WTC11 (cell line): ENCODE results near the gene SCGB3A2. TPM values are rescaled to one million over a fixed set of nuclear protein-coding genes. Genes with fewer than 3 reads are reported as not detected.
A peak's percentile ranks its signal among the peaks of the same experiment; 100 is the strongest.

Source experiments
- ATAC-seq: fragments of 200-7000 bp; cut with Tn5 transposase; 2 replicates; pipeline ENCODE4 v1.10.0; 2021; ENCODE audit warnings: mild to moderate bottlenecking, moderate library complexity
- CTCF ChIA-PET: fragments of 300-600 bp; sonication (Branson Sonifier 250); formaldehyde crosslinking; loops from one replicate; lab custom pipeline; 2021; ENCODE audit warnings: antibody characterized with exemption; lab: Charles Lee
- POLR2A ChIA-PET: fragments of 350-600 bp; sonication (Branson Sonifier 250); formaldehyde crosslinking; loops from one replicate; lab custom pipeline; 2021; ENCODE audit warnings: antibody characterized with exemption; lab: Charles Lee
- DNase-seq: peaks from one replicate; pipeline ENCODE4 v3.0.0; 2021; ENCODE audit warnings: low spot score
- H3K27ac Mint-ChIP-seq: 2 replicates; pipeline ENCODE4 v1.8.0; 2021; ENCODE audit warnings: mixed read lengths
- H3K27me3 Mint-ChIP-seq: 2 replicates; pipeline ENCODE4 v1.8.0; 2021; ENCODE audit warnings: low read depth, mild to moderate bottlenecking, moderate library complexity, mixed read lengths
- H3K36me3 Mint-ChIP-seq: 2 replicates; pipeline ENCODE4 v1.8.0; 2021; ENCODE audit warnings: mixed read lengths
- H3K4me1 Mint-ChIP-seq: 2 replicates; pipeline ENCODE4 v1.8.0; 2022; ENCODE audit warnings: mixed read lengths
- H3K4me3 Mint-ChIP-seq: 2 replicates; pipeline ENCODE4 v1.8.0; 2021; ENCODE audit warnings: mild to moderate bottlenecking, moderate library complexity, mixed read lengths
- H3K9me3 Mint-ChIP-seq: 2 replicates; pipeline ENCODE4 v1.8.0; 2021; ENCODE audit warnings: mixed read lengths
- ARID4B ChIP-seq: sonication (generic); formaldehyde crosslinking; IDR thresholded peaks from 2 replicates; pipeline ENCODE4 v1.8.0; 2023; ENCODE audit warnings: missing genetic modification reagents, mild to moderate bottlenecking, borderline replicate concordance
- HMGA2 ChIP-seq: fragments of 250-450 bp; sonication (Bioruptor Pico); IDR thresholded peaks from 2 replicates; pipeline ENCODE4 v1.4.0; 2021; ENCODE audit warnings: mild to moderate bottlenecking, moderate library complexity
- HMGXB4 ChIP-seq: sonication (generic); formaldehyde crosslinking; IDR thresholded peaks from 2 replicates; pipeline ENCODE4 v1.8.1; 2023; ENCODE audit warnings: mild to moderate bottlenecking, moderate library complexity, missing genetic modification reagents
- MXD4 ChIP-seq: fragments of 250-450 bp; sonication (Bioruptor Pico); IDR thresholded peaks from 2 replicates; pipeline ENCODE4 v1.8.0; 2021; ENCODE audit warnings: mild to moderate bottlenecking, moderate library complexity, borderline replicate concordance
- NR2C2 ChIP-seq: sonication (generic); formaldehyde crosslinking; IDR thresholded peaks from 2 replicates; pipeline ENCODE4 v1.8.0; 2022; ENCODE audit warnings: mild to moderate bottlenecking, missing genetic modification reagents
- PRDM15 ChIP-seq: sonication (generic); formaldehyde crosslinking; IDR thresholded peaks from 2 replicates; pipeline ENCODE4 v1.8.0; 2022; ENCODE audit warnings: missing genetic modification reagents
- RELA ChIP-seq: sonication (generic); formaldehyde crosslinking; IDR thresholded peaks from 2 replicates; pipeline ENCODE4 v1.8.1; 2022; ENCODE audit warnings: missing genetic modification reagents, mild to moderate bottlenecking, borderline replicate concordance
- TEAD1 ChIP-seq: sonication (generic); formaldehyde crosslinking; IDR thresholded peaks from 2 replicates; pipeline ENCODE4 v1.8.0; 2022; ENCODE audit warnings: mild to moderate bottlenecking, missing genetic modification reagents
- ZNF263 ChIP-seq: sonication (generic); formaldehyde crosslinking; IDR thresholded peaks from 2 replicates; pipeline ENCODE4 v1.8.1; 2022; ENCODE audit warnings: low read depth, mild to moderate bottlenecking, moderate library complexity, missing genetic modification reagents
- ZNF423 ChIP-seq: fragments of 250-450 bp; sonication (Bioruptor Pico); IDR thresholded peaks from 2 replicates; pipeline ENCODE4 v2.1.2; 2022; ENCODE audit warnings: mild to moderate bottlenecking, moderate library complexity
- total RNA-seq: library from RNA; stranded (reverse); gene quantifications from 3 replicates; pipeline ENCODE4 v1.2.3, GENCODE V29; 2021
- TF ChIP-seq, protein P1 (sequence below): sonication (generic); formaldehyde crosslinking; IDR thresholded peaks from 2 replicates; pipeline ENCODE4 v1.8.1; 2023; ENCODE audit warnings: mild to moderate bottlenecking, missing genetic modification reagents
- TF ChIP-seq, protein P2 (sequence below): fragments of 250-450 bp; sonication (Bioruptor Pico); conservative IDR thresholded peaks from 2 replicates; pipeline ENCODE4 v1.9.0; 2021; ENCODE audit warnings: mild to moderate bottlenecking
- TF ChIP-seq, protein P3 (sequence below): sonication (generic); formaldehyde crosslinking; IDR thresholded peaks from 2 replicates; pipeline ENCODE4 v1.8.0; 2023; ENCODE audit warnings: missing genetic modification reagents

Gene SCGB3A2
- total RNA-seq, 1 experiment from 2014 or later, result 79.1 TPM

- TF ChIP-seq, protein P1, sequence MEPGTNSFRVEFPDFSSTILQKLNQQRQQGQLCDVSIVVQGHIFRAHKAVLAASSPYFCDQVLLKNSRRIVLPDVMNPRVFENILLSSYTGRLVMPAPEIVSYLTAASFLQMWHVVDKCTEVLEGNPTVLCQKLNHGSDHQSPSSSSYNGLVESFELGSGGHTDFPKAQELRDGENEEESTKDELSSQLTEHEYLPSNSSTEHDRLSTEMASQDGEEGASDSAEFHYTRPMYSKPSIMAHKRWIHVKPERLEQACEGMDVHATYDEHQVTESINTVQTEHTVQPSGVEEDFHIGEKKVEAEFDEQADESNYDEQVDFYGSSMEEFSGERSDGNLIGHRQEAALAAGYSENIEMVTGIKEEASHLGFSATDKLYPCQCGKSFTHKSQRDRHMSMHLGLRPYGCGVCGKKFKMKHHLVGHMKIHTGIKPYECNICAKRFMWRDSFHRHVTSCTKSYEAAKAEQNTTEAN (CRISPR knock-in tag), result no peak
- TF ChIP-seq, protein P2, sequence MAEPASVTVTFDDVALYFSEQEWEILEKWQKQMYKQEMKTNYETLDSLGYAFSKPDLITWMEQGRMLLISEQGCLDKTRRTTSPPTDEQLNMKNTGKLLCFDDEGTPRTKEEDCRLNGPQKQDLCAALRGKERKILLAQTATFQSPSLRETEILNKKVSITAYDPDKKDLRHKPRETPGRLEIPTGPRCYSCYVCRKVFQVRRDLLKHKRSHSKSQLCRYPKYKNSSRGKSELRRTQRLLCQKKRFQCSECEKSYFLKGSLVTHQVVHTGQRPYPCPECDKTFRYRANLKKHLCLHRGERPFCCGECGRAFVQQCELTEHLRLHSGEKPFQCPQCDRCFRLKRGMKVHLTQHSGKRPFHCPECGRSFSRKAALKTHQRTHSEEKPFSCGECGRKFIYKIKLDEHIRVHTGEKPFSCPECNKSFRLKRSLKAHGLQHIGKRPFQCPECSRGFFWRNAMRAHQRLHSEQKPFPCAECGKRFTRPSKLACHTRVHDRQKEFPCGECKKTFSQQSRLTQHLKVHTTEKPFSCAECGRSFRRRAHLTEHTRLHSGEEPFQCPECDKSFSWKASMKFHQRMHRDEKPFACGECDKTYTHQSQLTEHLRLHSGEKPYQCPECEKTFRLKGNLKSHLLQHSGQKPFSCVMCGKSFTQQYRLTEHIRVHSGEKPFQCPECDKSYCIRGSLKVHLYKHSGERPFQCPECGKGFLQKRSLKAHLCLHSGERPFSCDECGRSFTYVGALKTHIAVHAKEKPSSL (CRISPR knock-in tag), result no peak
- no peak for TF ChIP-seq NR2C2 (CRISPR knock-in tag)
- TF ChIP-seq ZNF423 (CRISPR knock-in tag), result no peak
Measured at GRCh38 chr5:147887930-147888329, 9.4 kb downstream of the SCGB3A2 start (continued).

GRCh38 chr5:147892696-147893296 lies 14.3 kb downstream of the SCGB3A2 start:
- peak; percentile 96 for ATAC-seq
- Mint-ChIP-seq H3K4me1 (peaks cover 22% of the 10 kb centered on the region), H3K27me3 (no peaks in the 10 kb centered on the region), H3K9me3 (no peaks in the 10 kb centered on the region), H3K27ac (peak overlapping the region; percentile 26; the same call in 1 of the 2 replicates), H3K36me3 (no peaks in the 10 kb centered on the region), H3K4me3 (no peak overlapping the region)
- ChIA-PET POLR2A (no interaction called here), CTCF (no interaction called here)
- no peak for TF ChIP-seq RELA (CRISPR knock-in tag)
- TF ChIP-seq, protein P3, sequence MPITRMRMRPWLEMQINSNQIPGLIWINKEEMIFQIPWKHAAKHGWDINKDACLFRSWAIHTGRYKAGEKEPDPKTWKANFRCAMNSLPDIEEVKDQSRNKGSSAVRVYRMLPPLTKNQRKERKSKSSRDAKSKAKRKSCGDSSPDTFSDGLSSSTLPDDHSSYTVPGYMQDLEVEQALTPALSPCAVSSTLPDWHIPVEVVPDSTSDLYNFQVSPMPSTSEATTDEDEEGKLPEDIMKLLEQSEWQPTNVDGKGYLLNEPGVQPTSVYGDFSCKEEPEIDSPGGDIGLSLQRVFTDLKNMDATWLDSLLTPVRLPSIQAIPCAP (CRISPR knock-in tag), result no peak
- TF ChIP-seq HMGA2, result no peak
- TF ChIP-seq PRDM15 (CRISPR knock-in tag), result no peak
- no peak for TF ChIP-seq TEAD1 (CRISPR knock-in tag)
- TF ChIP-seq ZNF263, result no peak
- TF ChIP-seq ARID4B (CRISPR knock-in tag), result no peak
- TF ChIP-seq HMGXB4 (CRISPR knock-in tag), result no peak
- no peak for TF ChIP-seq MXD4 (CRISPR knock-in tag)
- no peak for DNase-seq
